Parathyroid adenoma (tissue), 2 donors: Measurements from ENCODE around the gene HDAC4.

Experiments
- H2AFZ ChIP-seq: fragments of 300-600 bp; sonication (generic); one replicate; pipeline ENCODE4 v1.7.0; 2017; ENCODE audit warnings: antibody characterized with exemption, mild to moderate bottlenecking
- H3K27ac ChIP-seq: fragments of 300-600 bp; sonication (generic); one replicate; pipeline ENCODE4 v1.7.0; 2017
- H3K27me3 ChIP-seq: fragments of 300-600 bp; sonication (generic); one replicate; pipeline ENCODE4 v1.7.0; 2017; ENCODE audit warnings: low read length; ENCODE audit not compliant: control insufficient read depth, insufficient read depth
- H3K36me3 ChIP-seq: fragments of 300-600 bp; sonication (generic); one replicate; pipeline ENCODE4 v1.7.0; 2017; ENCODE audit warnings: low read length; ENCODE audit not compliant: control insufficient read depth, insufficient read depth
- H3K4me1 ChIP-seq: fragments of 300-600 bp; sonication (generic); one replicate; pipeline ENCODE4 v1.7.0; 2017; ENCODE audit warnings: control low read depth
- H3K4me2 ChIP-seq: fragments of 300-600 bp; sonication (generic); one replicate; pipeline ENCODE4 v1.7.0; 2017; ENCODE audit warnings: low read length
- H3K4me3 ChIP-seq: fragments of 300-600 bp; sonication (generic); one replicate; pipeline ENCODE4 v1.7.0; 2017; ENCODE audit warnings: low read depth, low read length
- H3K79me2 ChIP-seq: fragments of 300-600 bp; sonication (generic); one replicate; pipeline ENCODE4 v1.7.0; 2017; ENCODE audit warnings: control low read depth
- H3K9ac ChIP-seq: fragments of 300-600 bp; sonication (generic); one replicate; pipeline ENCODE4 v1.7.0; 2017; ENCODE audit warnings: mild to moderate bottlenecking
- H3K9me3 ChIP-seq: fragments of 300-600 bp; sonication (generic); one replicate; pipeline ENCODE4 v1.7.0; 2017; ENCODE audit warnings: low read length; ENCODE audit not compliant: control insufficient read depth
- CTCF ChIP-seq: fragments of 300-600 bp; sonication (generic); IDR thresholded peaks from one replicate; pipeline ENCODE4 v1.7.0; 2017; ENCODE audit warnings: antibody characterized with exemption, mild to moderate bottlenecking
- donor health status: primary hyperparathyroidism.

HDAC4 gene

GRCh38 chr2:239114119-239114581, 286.7 kb downstream of the HDAC4 start:
- H3K4me1 ChIP-seq = no peaks in the 10 kb centered on the region
- no peaks in the 10 kb centered on the region for H3K79me2 ChIP-seq
- H3K4me2 ChIP-seq = no peak overlapping the region
- no peak for TF ChIP-seq CTCF
- H3K27ac ChIP-seq = no peak overlapping the region
- no peak overlapping the region for H3K4me3 ChIP-seq
- no peaks in the 10 kb centered on the region for H3K9me3 ChIP-seq
- H3K27me3 ChIP-seq = no peaks in the 10 kb centered on the region
- no peak overlapping the region for H3K9ac ChIP-seq
- H3K36me3 ChIP-seq = no peaks in the 10 kb centered on the region
- H2AFZ ChIP-seq = no peak overlapping the region

GRCh38 chr2:239113615-239114014, 287.2 kb downstream of the HDAC4 start:
- no peak overlapping the region for H3K27ac ChIP-seq
- H3K4me2 ChIP-seq = no peak overlapping the region
- no peak overlapping the region for H3K9ac ChIP-seq

GRCh38 chr2:239113171-239113570, 287.6 kb downstream of the HDAC4 start:
- Histone ChIP-seq H3K4me2 (no peak overlapping the region), H3K9me3 (no peaks in the 10 kb centered on the region), H2AFZ (no peak overlapping the region), H3K4me1 (no peaks in the 10 kb centered on the region), H3K36me3 (no peaks in the 10 kb centered on the region), H3K27ac (no peak overlapping the region), H3K27me3 (no peaks in the 10 kb centered on the region), H3K79me2 (no peaks in the 10 kb centered on the region), H3K9ac (no peak overlapping the region), H3K4me3 (no peak overlapping the region)
- no peak for TF ChIP-seq CTCF

More at GRCh38 chr2:239113615-239114014, 287.2 kb downstream of the HDAC4 start:
- Histone ChIP-seq H2AFZ (no peak overlapping the region), H3K4me3 (no peak overlapping the region), H3K4me1 (no peaks in the 10 kb centered on the region), H3K27me3 (no peaks in the 10 kb centered on the region), H3K36me3 (no peaks in the 10 kb centered on the region), H3K79me2 (no peaks in the 10 kb centered on the region), H3K9me3 (no peaks in the 10 kb centered on the region)
- no peak for TF ChIP-seq CTCF

GRCh38 chr2:239112127-239112774, 288.6 kb downstream of the HDAC4 start:
- no peak for TF ChIP-seq CTCF
- Histone ChIP-seq H3K36me3 (no peaks in the 10 kb centered on the region), H3K27me3 (no peaks in the 10 kb centered on the region), H3K4me3 (no peak overlapping the region), H3K27ac (no peak overlapping the region), H3K4me2 (no peak overlapping the region), H3K4me1 (no peaks in the 10 kb centered on the region), H2AFZ (no peak overlapping the region), H3K79me2 (no peaks in the 10 kb centered on the region), H3K9ac (no peak overlapping the region), H3K9me3 (no peaks in the 10 kb centered on the region)
